Measurements from ENCODE around the gene GBP4.

GBP4 gene

DNA sequence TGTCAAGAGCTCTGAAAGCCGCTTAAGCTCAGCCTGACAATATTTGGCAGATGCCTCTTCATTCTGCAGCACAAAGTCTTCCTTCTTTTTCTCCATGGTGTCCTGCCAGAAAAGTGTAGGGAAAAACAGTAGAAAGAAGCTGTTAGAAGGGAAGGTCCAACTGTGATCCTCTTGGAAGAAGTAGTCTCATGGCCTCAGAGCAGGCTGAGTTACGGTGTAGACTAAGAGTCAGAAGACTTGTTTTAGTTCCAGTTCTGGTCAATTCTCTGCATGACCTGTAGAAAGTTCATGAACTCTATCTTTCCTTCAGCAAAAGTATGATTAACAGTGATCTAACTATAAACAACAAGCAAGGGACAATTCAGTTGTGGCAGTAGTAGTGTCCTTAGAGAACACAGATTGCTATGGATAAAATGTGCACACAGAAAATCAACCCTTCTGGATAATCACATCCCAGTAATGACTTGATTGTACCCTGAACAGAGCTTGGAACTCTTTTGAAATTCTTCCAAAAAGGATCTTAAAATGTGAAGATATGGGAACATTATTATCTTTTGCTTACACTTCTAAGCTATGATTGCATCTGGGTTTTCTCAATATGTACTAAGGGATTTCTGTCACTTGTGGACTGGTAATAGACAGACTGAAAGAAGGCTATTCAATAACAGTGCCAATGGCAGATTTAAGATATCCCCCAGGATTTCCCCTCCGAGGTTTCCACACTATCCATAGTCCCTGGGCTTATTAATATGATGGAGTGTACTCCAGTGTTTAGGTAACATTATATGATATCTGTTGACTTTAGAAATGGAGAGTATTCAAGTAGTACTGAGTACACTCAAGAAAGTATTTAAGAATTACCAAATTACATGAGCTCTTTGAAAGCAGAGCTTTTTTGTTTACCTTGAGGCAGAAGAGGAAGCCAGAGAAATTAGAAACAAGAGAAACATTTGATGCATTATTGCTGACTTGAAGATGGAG is 50.8 kb downstream of the GBP4 start:
- Histone ChIP-seq H3K36me3 (ENCODE audit: insufficient read depth, low read length) (no peaks in the 10 kb centered on the region), H2AFZ (ENCODE audit: low read length, unreplicated experiment) (no peak overlapping the region), H3K4me1 (ENCODE audit: control insufficient read depth, insufficient read depth, low read length, unreplicated experiment) (no peaks in the 10 kb centered on the region), H3K4me3 (ENCODE audit: low read depth, low read length) (no peak overlapping the region), H3K27ac (ENCODE audit: low read depth, low read length) (no peak overlapping the region), H3K79me2 (ENCODE audit: control insufficient read depth, insufficient read depth, low read length, unreplicated experiment) (no peaks in the 10 kb centered on the region), H3K27me3 (ENCODE audit: insufficient read depth, low read length) (peaks cover 7% of the 10 kb centered on the region; the same call in 1 of the 2 replicates)

DNA sequence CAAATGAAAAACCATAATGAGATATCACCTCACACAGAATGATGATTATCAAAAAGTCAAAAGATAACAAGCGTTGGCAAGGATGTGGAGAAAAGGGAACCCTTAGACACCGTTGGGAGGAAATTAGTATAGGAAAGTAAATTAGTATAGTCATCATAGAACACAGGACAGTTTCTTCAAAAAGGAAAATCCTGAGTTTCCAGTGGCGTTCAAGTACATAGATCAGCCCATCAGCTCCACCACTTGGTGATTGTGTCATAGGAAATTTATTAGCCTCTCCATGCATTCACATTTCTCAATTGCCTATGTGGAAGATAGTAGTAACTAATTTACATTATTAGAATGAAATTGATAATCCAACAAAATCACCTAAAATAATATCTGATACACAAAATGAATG is 52.0 kb downstream of the GBP4 start:
- Histone ChIP-seq H3K4me1 (ENCODE audit: control insufficient read depth, insufficient read depth, low read length, unreplicated experiment) (no peaks in the 10 kb centered on the region), H2AFZ (ENCODE audit: low read length, unreplicated experiment) (no peak overlapping the region), H3K4me3 (ENCODE audit: low read depth, low read length) (no peak overlapping the region), H3K79me2 (ENCODE audit: control insufficient read depth, insufficient read depth, low read length, unreplicated experiment) (no peaks in the 10 kb centered on the region), H3K36me3 (ENCODE audit: insufficient read depth, low read length) (no peaks in the 10 kb centered on the region), H3K27me3 (ENCODE audit: insufficient read depth, low read length) (peaks cover 7% of the 10 kb centered on the region; the same call in 1 of the 2 replicates), H3K27ac (ENCODE audit: low read depth, low read length) (no peak overlapping the region)

DNA sequence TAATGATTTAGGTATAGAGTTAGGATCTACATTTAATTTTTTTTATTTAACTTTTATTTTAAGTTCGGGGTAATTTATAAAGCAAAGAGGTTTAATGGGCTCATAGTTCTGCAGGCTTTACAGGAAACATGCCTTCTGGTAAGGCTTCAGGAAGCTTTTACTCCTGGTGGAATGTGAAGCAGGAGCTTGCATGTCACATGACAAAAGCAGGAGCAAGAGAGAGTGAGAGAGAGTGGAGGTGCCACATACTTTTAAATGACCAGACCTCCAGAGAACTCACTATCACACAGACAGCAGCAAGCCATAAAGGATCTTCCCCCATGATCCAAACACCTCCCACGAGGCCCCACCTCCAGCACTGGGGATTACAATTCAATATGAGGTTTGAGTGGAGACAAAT is 55.3 kb downstream of the GBP4 start:
- H3K27ac ChIP-seq (ENCODE audit: low read depth, low read length), result no peak overlapping the region
- H2AFZ ChIP-seq (ENCODE audit: low read length, unreplicated experiment), result no peak overlapping the region
- no peaks in the 10 kb centered on the region for H3K79me2 ChIP-seq (ENCODE audit: control insufficient read depth, insufficient read depth, low read length, unreplicated experiment)
- H3K4me1 ChIP-seq (ENCODE audit: control insufficient read depth, insufficient read depth, low read length, unreplicated experiment), result no peaks in the 10 kb centered on the region
- no peaks in the 10 kb centered on the region for H3K36me3 ChIP-seq (ENCODE audit: insufficient read depth, low read length)
- no peak overlapping the region for H3K4me3 ChIP-seq (ENCODE audit: low read depth, low read length)
- peaks cover 7% of the 10 kb centered on the region; the same call in 1 of the 2 replicates for H3K27me3 ChIP-seq (ENCODE audit: insufficient read depth, low read length)

DNA sequence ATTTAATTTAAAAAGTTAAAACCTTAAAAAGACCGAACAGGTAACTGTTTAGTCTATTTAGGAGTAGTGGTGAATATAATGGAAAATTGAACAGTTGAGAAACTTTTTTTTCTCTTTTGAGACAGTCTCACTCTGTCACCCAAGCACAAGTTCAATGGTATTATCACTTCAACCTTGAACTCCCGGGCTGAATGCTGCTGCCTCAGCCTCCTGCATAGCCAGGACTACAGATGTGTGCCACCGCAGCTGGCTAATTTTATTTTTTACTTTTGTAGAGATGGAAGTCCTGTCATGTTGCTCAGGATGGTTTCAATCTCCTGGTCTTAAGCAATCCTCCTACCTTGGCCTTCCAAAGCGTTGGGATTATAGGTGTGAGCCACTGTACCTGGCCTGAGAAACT is 56.6 kb downstream of the GBP4 start:
- H3K79me2 ChIP-seq (ENCODE audit: control insufficient read depth, insufficient read depth, low read length, unreplicated experiment), result no peaks in the 10 kb centered on the region
- H3K4me1 ChIP-seq (ENCODE audit: control insufficient read depth, insufficient read depth, low read length, unreplicated experiment), result no peaks in the 10 kb centered on the region
- no peaks in the 10 kb centered on the region for H3K36me3 ChIP-seq (ENCODE audit: insufficient read depth, low read length)
- H3K27ac ChIP-seq (ENCODE audit: low read depth, low read length), result no peak overlapping the region
- H3K4me3 ChIP-seq (ENCODE audit: low read depth, low read length), result no peak overlapping the region
- no peaks in the 10 kb centered on the region; the same call in 1 of the 2 replicates for H3K27me3 ChIP-seq (ENCODE audit: insufficient read depth, low read length)
- no peak overlapping the region for H2AFZ ChIP-seq (ENCODE audit: low read length, unreplicated experiment)

DNA sequence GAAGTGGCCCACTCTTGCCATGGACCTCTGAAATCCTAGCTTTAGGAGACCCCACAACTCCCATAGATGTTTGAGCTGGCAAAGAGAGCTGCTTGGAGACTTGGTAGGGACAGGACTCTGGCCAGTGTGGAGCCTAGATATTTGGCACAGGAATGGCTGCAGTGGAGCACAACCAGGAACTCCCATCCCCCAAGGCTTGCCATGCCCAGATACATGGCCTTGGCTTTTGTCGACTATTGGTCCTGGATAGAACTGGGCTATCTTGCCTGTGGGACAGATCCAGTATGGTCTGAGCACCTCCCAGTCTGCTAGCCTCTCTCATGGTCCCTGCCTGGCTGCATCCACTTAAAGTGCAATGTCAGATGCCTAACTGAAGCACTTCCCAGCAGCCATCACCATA is 65.0 kb downstream of the GBP4 start:
- peaks cover 10% of the 10 kb centered on the region for H3K4me1 ChIP-seq (ENCODE audit: control insufficient read depth, insufficient read depth, low read length, unreplicated experiment)
- H3K27ac ChIP-seq (ENCODE audit: low read depth, low read length), result no peak overlapping the region
- no peak overlapping the region for H3K4me3 ChIP-seq (ENCODE audit: low read depth, low read length)
- H3K36me3 ChIP-seq (ENCODE audit: insufficient read depth, low read length), result no peaks in the 10 kb centered on the region
- no peaks in the 10 kb centered on the region for H3K79me2 ChIP-seq (ENCODE audit: control insufficient read depth, insufficient read depth, low read length, unreplicated experiment)
- H3K27me3 ChIP-seq (ENCODE audit: insufficient read depth, low read length), result peaks cover 7% of the 10 kb centered on the region; the same call in 1 of the 2 replicates
- no peak overlapping the region for H2AFZ ChIP-seq (ENCODE audit: low read length, unreplicated experiment)
